HEK293 (cell line): ENCODE measurements around the gene AEBP2.

ENCODE experiments used
- CTCF ChIA-PET: fragments of 350-600 bp; formaldehyde crosslinking; extraction: SDS; loops from one replicate; lab custom pipeline; 2021; ENCODE audit warnings: antibody characterized with exemption; lab: Yijun Ruan, JAX
- POLR2A ChIA-PET: fragments of 300-600 bp; formaldehyde crosslinking; extraction: SDS; loops from one replicate; lab custom pipeline; 2020; ENCODE audit warnings: antibody characterized with exemption, inconsistent platforms; lab: Yijun Ruan, JAX
- H3K27ac ChIP-seq: fragments of 200-500 bp; sonication (Bioruptor generic); 2 replicates; pipeline ENCODE4 v1.5.1; 2014; ENCODE audit warnings: low read depth, low read length, control low read depth, inconsistent platforms; ENCODE audit errors: extremely low read depth
- H3K36me3 ChIP-seq, 2 experiments: fragments of 200-500 bp in 1 of 2; sonication (Bioruptor generic) in 1 of 2; 1 replicate in 1 of 2; 2 replicates in 1 of 2; pipeline ENCODE4 v1.5.1; 2014 to 2017; ENCODE audit warnings: inconsistent platforms in 2 of 2, low read length in 2 of 2; ENCODE audit not compliant: control insufficient read depth in 2 of 2, insufficient read depth in 1 of 2
- H3K4me1 ChIP-seq: fragments of 200-500 bp; sonication (Bioruptor generic); 2 replicates; pipeline ENCODE4 v1.5.1; 2014; ENCODE audit warnings: mild to moderate bottlenecking, low read length, inconsistent platforms; ENCODE audit not compliant: control insufficient read depth, insufficient read depth
- H3K4me3 ChIP-seq: 2 replicates; pipeline ENCODE4 v1.5.1; 2011; ENCODE audit warnings: low read depth, mild to moderate bottlenecking, control low read depth, low read length, moderate library complexity
- H3K9me3 ChIP-seq: fragments of 200-500 bp; sonication (Bioruptor generic); 2 replicates; pipeline ENCODE4 v1.5.1; 2014; ENCODE audit warnings: low read depth, low read length, inconsistent platforms; ENCODE audit not compliant: control insufficient read depth, insufficient read depth
- PRDM1 ChIP-seq: fragments of 450-650 bp; formaldehyde crosslinking; IDR thresholded peaks from 2 replicates; pipeline ENCODE4; 2016; ENCODE audit warnings: missing biosample characterization, missing genetic modification characterization
- TCF7L2 ChIP-seq: IDR thresholded peaks from 2 replicates; pipeline ENCODE4 v1.6.1; 2011; ENCODE audit warnings: low read depth, mild to moderate bottlenecking, inconsistent platforms, low read length, moderate library complexity, borderline replicate concordance
- WT1 ChIP-seq: fragments of 450-650 bp; formaldehyde crosslinking; IDR thresholded peaks from 2 replicates; pipeline ENCODE4 v1.5.1; 2016; ENCODE audit warnings: missing biosample characterization, missing genetic modification characterization
- ZBTB17 ChIP-seq: fragments of 450-650 bp; formaldehyde crosslinking; IDR thresholded peaks from 2 replicates; pipeline ENCODE4 v1.5.1; 2016; ENCODE audit warnings: missing biosample characterization, missing genetic modification characterization
- ZBTB7A ChIP-seq: fragments of 450-650 bp; formaldehyde crosslinking; IDR thresholded peaks from 2 replicates; pipeline ENCODE4 v1.5.1; 2016; ENCODE audit warnings: low read depth, missing biosample characterization, missing genetic modification characterization
- ZFP37 ChIP-seq: fragments of 450-650 bp; formaldehyde crosslinking; IDR thresholded peaks from 2 replicates; pipeline ENCODE4 v1.5.1; 2016; ENCODE audit warnings: missing biosample characterization, missing genetic modification characterization
- ZNF133 ChIP-seq: fragments of 450-650 bp; formaldehyde crosslinking; IDR thresholded peaks from 2 replicates; pipeline ENCODE4 v1.5.1; 2016; ENCODE audit warnings: missing biosample characterization, missing genetic modification characterization
- ZNF138 ChIP-seq: fragments of 450-650 bp; formaldehyde crosslinking; IDR thresholded peaks from 2 replicates; pipeline ENCODE4 v1.5.1; 2016; ENCODE audit warnings: missing biosample characterization, missing genetic modification characterization, borderline replicate concordance
- ZNF423 ChIP-seq: fragments of 450-650 bp; formaldehyde crosslinking; IDR thresholded peaks from 2 replicates; pipeline ENCODE4 v1.5.1; 2016; ENCODE audit warnings: missing biosample characterization, missing genetic modification characterization
- ZNF510 ChIP-seq: fragments of 450-650 bp; formaldehyde crosslinking; IDR thresholded peaks from 2 replicates; pipeline ENCODE4 v1.5.1; 2018; ENCODE audit warnings: mild to moderate bottlenecking, missing genetic modification characterization, missing biosample characterization; ENCODE audit not compliant: insufficient replicate concordance
- ZNF549 ChIP-seq: fragments of 450-650 bp; IDR thresholded peaks from 2 replicates; pipeline ENCODE4 v1.5.1; 2018; ENCODE audit warnings: missing biosample characterization, missing genetic modification characterization, mild to moderate bottlenecking, inconsistent platforms, moderate library complexity
- ZNF701 ChIP-seq: fragments of 450-650 bp; formaldehyde crosslinking; IDR thresholded peaks from 2 replicates; pipeline ENCODE4 v1.5.1; 2016; ENCODE audit warnings: missing biosample characterization, missing genetic modification characterization
- ZNF76 ChIP-seq: fragments of 450-650 bp; formaldehyde crosslinking; IDR thresholded peaks from 2 replicates; pipeline ENCODE4; 2016; ENCODE audit warnings: low read depth, missing biosample characterization, missing genetic modification characterization, borderline replicate concordance
- ZNF776 ChIP-seq: fragments of 450-650 bp; formaldehyde crosslinking; IDR thresholded peaks from 2 replicates; pipeline ENCODE4 v1.5.0; 2017; ENCODE audit warnings: missing biosample characterization, missing genetic modification characterization, borderline replicate concordance
- ZNF777 ChIP-seq: fragments of 450-650 bp; formaldehyde crosslinking; IDR thresholded peaks from 2 replicates; pipeline ENCODE4 v1.5.1; 2017; ENCODE audit warnings: missing biosample characterization, missing genetic modification characterization, borderline replicate concordance
- TF ChIP-seq, protein P1 (sequence below): fragments of 450-650 bp; formaldehyde crosslinking; IDR thresholded peaks from 2 replicates; pipeline ENCODE4 v1.5.1; 2017; ENCODE audit warnings: missing biosample characterization, missing genetic modification characterization
- TF ChIP-seq, protein P2 (sequence below): fragments of 450-650 bp; formaldehyde crosslinking; IDR thresholded peaks from 2 replicates; pipeline ENCODE4 v1.5.1; 2016; ENCODE audit warnings: missing biosample characterization, missing genetic modification characterization
- TF ChIP-seq, protein P3 (sequence below): fragments of 450-650 bp; formaldehyde crosslinking; IDR thresholded peaks from 2 replicates; pipeline ENCODE4 v1.5.1; 2017; ENCODE audit warnings: missing biosample characterization, missing genetic modification characterization
- TF ChIP-seq, protein P4 (sequence below): fragments of 450-650 bp; formaldehyde crosslinking; IDR thresholded peaks from 2 replicates; pipeline ENCODE4 v1.5.1; 2017; ENCODE audit warnings: missing biosample characterization, mild to moderate bottlenecking, missing genetic modification characterization, moderate library complexity
- TF ChIP-seq, protein P5 (sequence below): fragments of 450-650 bp; formaldehyde crosslinking; IDR thresholded peaks from 2 replicates; pipeline ENCODE4 v1.5.1; 2016; ENCODE audit warnings: missing biosample characterization, missing genetic modification characterization

Gene AEBP2

DNA sequence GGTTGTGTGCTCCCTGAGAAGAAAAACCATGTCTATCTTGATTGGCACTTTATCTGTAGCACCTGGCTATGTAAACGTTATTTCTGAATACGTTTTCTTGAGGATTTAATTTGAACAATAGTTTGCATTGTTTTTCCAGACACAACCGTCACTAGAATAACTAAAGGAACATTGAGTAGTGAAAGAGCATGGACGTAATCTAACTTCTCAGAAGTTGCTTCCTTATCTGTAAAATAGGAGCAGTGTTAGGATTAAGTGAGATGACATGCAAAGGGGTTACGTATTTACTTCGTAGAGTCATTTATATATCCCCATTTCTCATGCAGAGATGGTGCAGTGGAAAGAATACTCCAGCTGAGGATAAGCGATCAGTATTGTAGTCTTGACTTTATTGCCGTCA is 8.1 kb downstream of the AEBP2 start:
- peaks cover 0 to 6% of the 10 kb centered on the region in 2 experiments; a peak in 1 of 3 replicates for H3K36me3 ChIP-seq
- H3K4me3 ChIP-seq = no peak overlapping the region
- H3K9me3 ChIP-seq = no peaks in the 10 kb centered on the region
- H3K27ac ChIP-seq = no peak overlapping the region
- POLR2A ChIA-PET = no interaction called here
- no peak for TF ChIP-seq ZNF76 (tag by site-specific recombination)
- TF ChIP-seq, protein P1, sequence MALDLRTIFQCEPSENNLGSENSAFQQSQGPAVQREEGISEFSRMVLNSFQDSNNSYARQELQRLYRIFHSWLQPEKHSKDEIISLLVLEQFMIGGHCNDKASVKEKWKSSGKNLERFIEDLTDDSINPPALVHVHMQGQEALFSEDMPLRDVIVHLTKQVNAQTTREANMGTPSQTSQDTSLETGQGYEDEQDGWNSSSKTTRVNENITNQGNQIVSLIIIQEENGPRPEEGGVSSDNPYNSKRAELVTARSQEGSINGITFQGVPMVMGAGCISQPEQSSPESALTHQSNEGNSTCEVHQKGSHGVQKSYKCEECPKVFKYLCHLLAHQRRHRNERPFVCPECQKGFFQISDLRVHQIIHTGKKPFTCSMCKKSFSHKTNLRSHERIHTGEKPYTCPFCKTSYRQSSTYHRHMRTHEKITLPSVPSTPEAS (tag by site-specific recombination) = no peak
- no peak for TF ChIP-seq ZNF423
- no peak for TF ChIP-seq ZNF701 (tag by site-specific recombination)
- no peak for TF ChIP-seq ZNF549 (tag by site-specific recombination)
- TF ChIP-seq, protein P2, sequence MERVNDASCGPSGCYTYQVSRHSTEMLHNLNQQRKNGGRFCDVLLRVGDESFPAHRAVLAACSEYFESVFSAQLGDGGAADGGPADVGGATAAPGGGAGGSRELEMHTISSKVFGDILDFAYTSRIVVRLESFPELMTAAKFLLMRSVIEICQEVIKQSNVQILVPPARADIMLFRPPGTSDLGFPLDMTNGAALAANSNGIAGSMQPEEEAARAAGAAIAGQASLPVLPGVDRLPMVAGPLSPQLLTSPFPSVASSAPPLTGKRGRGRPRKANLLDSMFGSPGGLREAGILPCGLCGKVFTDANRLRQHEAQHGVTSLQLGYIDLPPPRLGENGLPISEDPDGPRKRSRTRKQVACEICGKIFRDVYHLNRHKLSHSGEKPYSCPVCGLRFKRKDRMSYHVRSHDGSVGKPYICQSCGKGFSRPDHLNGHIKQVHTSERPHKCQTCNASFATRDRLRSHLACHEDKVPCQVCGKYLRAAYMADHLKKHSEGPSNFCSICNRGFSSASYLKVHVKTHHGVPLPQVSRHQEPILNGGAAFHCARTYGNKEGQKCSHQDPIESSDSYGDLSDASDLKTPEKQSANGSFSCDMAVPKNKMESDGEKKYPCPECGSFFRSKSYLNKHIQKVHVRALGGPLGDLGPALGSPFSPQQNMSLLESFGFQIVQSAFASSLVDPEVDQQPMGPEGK (tag by site-specific recombination) = no peak
- H3K4me1 ChIP-seq = peaks cover 18% of the 10 kb centered on the region
- CTCF ChIA-PET = interaction anchor here (0.6 kb wide), 2 partner anchors 9 to 196 kb away, joined by 3 read pairs; no protein-coding TSS in a partner anchor

DNA sequence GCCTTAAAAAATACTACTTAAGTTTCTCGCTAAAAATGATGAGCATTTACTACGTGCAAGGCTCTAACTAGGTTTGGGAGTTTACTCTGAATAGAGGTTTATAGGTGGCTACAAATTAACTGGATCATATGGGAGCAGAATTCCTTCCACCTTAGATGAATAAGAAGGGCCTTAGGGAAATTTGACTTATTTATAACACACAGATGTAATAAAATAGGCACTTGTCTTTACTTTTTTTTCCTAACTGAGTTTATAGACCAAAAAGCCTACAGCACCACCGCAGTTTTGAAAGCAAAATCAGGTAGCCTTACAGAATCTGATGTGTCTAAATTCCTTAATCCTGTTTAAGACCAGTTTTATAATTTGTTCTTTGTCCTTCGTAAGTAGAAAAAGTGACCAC is 10.5 kb downstream of the AEBP2 start:
- ChIA-PET POLR2A (no interaction called here), CTCF (no interaction called here)
- Histone ChIP-seq H3K36me3 (no peaks in the 10 kb centered on the region; a peak in 1 of 3 replicates), H3K4me3 (no peak overlapping the region), H3K9me3 (no peaks in the 10 kb centered on the region), H3K27ac (no peak overlapping the region), H3K4me1 (peaks cover 21% of the 10 kb centered on the region)
- TF ChIP-seq, protein P3, sequence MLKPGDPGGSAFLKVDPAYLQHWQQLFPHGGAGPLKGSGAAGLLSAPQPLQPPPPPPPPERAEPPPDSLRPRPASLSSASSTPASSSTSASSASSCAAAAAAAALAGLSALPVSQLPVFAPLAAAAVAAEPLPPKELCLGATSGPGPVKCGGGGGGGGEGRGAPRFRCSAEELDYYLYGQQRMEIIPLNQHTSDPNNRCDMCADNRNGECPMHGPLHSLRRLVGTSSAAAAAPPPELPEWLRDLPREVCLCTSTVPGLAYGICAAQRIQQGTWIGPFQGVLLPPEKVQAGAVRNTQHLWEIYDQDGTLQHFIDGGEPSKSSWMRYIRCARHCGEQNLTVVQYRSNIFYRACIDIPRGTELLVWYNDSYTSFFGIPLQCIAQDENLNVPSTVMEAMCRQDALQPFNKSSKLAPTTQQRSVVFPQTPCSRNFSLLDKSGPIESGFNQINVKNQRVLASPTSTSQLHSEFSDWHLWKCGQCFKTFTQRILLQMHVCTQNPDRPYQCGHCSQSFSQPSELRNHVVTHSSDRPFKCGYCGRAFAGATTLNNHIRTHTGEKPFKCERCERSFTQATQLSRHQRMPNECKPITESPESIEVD = 0 out of 2 replicates have a peak, but pooled peaks have one; percentile 50
- TF ChIP-seq, protein P4, sequence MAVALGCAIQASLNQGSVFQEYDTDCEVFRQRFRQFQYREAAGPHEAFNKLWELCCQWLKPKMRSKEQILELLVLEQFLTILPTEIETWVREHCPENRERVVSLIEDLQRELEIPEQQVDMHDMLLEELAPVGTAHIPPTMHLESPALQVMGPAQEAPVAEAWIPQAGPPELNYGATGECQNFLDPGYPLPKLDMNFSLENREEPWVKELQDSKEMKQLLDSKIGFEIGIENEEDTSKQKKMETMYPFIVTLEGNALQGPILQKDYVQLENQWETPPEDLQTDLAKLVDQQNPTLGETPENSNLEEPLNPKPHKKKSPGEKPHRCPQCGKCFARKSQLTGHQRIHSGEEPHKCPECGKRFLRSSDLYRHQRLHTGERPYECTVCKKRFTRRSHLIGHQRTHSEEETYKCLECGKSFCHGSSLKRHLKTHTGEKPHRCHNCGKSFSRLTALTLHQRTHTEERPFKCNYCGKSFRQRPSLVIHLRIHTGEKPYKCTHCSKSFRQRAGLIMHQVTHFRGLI = no peak
- TF ChIP-seq, all 188 proteins: peak for 1

DNA sequence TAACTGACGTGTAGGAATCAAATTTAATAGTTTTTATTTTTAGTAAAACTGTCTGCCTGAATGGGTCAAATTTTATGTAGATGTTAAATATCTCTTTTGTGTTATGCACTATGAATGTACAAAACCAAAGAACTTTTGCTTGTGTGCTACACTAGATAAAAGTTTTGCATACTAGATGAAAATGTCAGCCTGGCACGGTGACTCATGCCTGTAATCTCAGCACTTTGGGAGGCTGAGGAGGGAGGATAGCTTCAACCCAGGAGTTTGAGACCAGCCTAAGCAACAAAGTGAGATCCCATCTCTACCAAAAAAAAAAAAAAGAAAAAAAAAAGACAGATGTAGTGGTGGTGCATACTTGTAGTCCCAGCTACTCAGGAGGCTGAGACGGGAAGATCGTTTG is 11.1 kb downstream of the AEBP2 start:
- ChIA-PET CTCF (interaction anchor here (0.7 kb wide), 1 partner anchor 99 kb away, joined by 3 read pairs; no protein-coding TSS in a partner anchor), POLR2A (no interaction called here)
- no peak overlapping the region for H3K27ac ChIP-seq

More for the DNA sequence above, 11.1 kb downstream of the AEBP2 start:
- TF ChIP-seq ZBTB7A (tag by site-specific recombination) = no peak
- TF ChIP-seq ZNF133 = no peak
- 0 out of 2 replicates have a peak, but pooled peaks have one; percentile 9 for TF ChIP-seq PRDM1 (tag by site-specific recombination)
- no peak for TF ChIP-seq ZNF776
- TF ChIP-seq ZNF138 (tag by site-specific recombination) = no peak
- TF ChIP-seq ZNF510 (tag by site-specific recombination) = no peak
- TF ChIP-seq ZNF777 = no peak
- peak; percentile 28; the same call in 1 of the 2 replicates for TF ChIP-seq WT1 (tag by site-specific recombination)
- TF ChIP-seq, protein P5, sequence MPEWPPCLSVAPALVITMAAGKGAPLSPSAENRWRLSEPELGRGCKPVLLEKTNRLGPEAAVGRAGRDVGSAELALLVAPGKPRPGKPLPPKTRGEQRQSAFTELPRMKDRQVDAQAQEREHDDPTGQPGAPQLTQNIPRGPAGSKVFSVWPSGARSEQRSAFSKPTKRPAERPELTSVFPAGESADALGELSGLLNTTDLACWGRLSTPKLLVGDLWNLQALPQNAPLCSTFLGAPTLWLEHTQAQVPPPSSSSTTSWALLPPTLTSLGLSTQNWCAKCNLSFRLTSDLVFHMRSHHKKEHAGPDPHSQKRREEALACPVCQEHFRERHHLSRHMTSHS (tag by site-specific recombination) = no peak
- TF ChIP-seq, protein P4 = no peak
- TF ChIP-seq ZBTB17 (tag by site-specific recombination) = no peak
- no peak for TF ChIP-seq ZFP37 (tag by site-specific recombination)
- no peak for TF ChIP-seq TCF7L2
- Histone ChIP-seq H3K4me3 (no peak overlapping the region), H3K4me1 (peaks cover 21% of the 10 kb centered on the region), H3K36me3 (no peaks in the 10 kb centered on the region; a peak in 1 of 3 replicates), H3K9me3 (no peaks in the 10 kb centered on the region)
